Measurements from ENCODE around the gene LRBA.

DNA sequence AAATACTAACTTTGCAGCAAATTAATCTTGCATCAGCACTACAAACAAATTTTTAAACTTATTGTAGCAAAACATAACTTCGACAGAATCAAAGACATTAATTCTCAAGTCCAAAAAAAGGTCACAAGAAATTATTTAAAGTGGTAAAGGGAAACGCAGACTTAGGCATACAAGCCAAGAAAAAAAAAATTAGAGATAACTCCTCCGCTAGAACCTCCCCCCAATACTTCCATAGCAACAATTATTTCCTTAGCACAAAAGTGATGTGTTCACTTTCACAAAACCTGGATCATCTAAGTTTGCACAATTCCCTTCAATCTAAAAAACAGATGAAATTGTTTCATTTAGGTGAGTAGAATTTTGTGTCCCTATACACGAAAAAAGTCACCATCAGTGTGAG is 1.1 kb downstream of the LRBA start:
- TF ChIP-seq EZH2 (IDR thresholded peaks at IDR 0.05; ENCODE audit: low read length, missing control alignments), result no peak
- TF ChIP-seq, protein P1, sequence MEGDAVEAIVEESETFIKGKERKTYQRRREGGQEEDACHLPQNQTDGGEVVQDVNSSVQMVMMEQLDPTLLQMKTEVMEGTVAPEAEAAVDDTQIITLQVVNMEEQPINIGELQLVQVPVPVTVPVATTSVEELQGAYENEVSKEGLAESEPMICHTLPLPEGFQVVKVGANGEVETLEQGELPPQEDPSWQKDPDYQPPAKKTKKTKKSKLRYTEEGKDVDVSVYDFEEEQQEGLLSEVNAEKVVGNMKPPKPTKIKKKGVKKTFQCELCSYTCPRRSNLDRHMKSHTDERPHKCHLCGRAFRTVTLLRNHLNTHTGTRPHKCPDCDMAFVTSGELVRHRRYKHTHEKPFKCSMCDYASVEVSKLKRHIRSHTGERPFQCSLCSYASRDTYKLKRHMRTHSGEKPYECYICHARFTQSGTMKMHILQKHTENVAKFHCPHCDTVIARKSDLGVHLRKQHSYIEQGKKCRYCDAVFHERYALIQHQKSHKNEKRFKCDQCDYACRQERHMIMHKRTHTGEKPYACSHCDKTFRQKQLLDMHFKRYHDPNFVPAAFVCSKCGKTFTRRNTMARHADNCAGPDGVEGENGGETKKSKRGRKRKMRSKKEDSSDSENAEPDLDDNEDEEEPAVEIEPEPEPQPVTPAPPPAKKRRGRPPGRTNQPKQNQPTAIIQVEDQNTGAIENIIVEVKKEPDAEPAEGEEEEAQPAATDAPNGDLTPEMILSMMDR (conservative IDR thresholded peaks at IDR 0.05 in 1 of 2, IDR thresholded peaks at IDR 0.05 in 1 of 2; ENCODE audit: low read depth in 1 of 2, low read length in 2 of 2), result no peak

All from fibroblast of lung (primary cell).